GM18499 (cell line): ENCODE measurements around the gene SORCS2.

Experiments used
- ATAC-seq: cut with Tn5 transposase; IDR thresholded peaks from one replicate; pipeline ENCODE4 v1.9.1; 2021; ENCODE audit warnings: moderate number of reproducible peaks; ENCODE audit not compliant: insufficient read depth, unreplicated experiment

The SORCS2 gene

DNA sequence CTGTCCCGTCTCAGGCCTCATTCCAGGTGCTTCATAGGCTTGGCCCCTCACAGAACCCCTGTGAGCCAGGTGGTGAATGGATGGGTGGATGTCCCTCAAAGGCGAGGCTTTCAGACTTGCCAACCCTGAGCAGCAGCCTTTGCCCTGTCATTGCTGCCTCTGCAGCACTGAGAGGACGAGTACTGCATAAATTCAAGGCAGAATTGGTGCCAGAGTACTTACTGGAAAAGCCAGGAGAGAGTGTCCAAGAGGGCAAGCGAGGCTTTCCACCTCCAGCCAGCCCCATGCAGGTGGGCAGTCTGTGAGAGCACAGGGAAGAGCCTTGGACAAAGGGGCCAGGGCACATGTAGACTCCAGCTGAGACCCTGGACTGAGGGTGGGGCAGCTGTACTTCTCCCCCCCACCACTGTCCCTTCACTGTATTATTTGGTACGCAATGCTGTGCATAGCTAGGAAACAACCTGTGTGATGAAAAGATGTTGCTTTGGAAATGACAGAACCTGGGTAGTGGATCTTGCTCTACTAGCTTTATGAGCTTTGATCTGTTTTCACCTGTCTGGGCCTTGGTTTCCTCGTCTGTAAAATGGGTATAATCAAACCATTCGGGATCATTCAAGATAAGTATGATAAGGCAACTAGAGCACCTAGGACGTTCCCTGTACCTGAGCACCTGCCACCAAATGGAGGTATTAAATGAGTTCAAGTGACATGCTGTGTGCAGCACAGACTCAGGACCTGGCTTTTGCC, 467.3 kb downstream of the SORCS2 start:
- ATAC-seq = no peak

DNA sequence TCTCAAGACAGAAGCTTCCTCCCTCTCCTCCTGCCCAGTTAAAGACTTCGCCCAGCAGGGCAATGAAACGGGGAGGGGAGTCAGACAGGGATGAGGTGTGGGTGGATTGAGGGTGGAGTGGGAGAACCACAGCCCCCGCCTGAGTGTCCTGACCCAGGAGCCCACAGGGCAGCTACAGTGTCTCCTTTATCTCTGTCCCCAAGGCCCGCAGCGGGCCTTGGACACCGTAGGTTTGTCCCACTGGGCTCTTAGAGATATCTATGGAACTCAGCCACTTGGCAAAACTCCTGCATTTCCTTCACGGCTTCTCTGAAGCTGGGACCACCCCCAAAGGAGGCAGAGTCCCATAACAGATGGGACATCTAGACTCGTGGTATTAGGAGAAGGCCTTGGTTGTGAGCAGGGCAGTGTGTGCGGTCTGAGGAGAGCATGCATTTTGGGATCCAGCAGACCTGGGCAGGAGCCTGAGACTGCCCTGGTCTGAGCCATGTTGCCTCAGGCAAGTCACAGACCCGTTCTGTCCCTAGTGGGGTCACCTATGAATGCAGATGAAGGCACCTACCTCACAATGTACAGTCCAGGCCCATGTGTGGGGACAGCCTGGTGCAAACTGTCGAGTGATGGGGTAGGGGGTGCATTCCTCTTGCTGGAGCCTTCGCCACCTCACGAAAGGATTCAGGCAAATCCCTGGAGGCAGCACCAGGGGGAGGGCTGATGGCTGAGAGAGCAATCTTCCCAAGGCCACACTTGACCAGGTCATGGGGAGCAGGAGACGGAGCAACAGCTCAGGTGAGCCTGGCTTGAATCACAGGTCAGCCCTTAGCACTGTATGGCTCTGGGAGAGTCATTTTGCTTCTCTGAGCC, 468.1 kb downstream of the SORCS2 start:
- no peak for ATAC-seq

DNA sequence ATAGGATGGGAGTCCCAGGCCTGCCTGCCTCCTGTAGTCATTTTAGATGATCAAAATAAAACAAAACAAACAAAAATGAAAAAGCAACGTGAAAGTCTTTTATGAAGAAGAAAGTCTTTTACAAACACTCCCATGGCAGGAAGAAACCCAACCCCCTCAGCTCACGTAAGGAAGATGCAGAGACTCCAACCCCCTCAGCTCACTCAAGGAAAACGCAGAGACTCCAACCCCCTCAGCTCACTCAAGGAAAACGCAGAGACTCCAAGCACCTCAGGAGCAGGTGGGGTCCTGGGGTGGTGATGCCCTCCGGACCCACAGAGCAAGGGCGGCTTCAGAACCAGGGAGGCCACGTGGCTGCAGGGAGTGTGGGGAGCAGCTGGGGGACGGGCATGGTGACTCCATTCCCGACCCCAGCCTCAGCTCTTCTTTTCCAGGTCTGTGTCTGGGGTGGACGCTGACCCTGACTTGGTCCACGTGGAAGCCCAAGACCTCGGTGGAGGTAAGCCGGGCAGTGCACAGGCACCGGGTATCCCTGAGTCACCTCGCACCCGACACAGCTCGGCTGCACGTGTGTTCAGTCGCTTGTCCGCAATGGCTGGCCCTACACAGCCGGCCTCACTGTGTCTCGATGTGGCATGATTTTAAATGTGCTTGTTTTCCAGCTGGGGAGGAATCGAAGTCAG, 468.9 kb downstream of the SORCS2 start:
- no peak for ATAC-seq

DNA sequence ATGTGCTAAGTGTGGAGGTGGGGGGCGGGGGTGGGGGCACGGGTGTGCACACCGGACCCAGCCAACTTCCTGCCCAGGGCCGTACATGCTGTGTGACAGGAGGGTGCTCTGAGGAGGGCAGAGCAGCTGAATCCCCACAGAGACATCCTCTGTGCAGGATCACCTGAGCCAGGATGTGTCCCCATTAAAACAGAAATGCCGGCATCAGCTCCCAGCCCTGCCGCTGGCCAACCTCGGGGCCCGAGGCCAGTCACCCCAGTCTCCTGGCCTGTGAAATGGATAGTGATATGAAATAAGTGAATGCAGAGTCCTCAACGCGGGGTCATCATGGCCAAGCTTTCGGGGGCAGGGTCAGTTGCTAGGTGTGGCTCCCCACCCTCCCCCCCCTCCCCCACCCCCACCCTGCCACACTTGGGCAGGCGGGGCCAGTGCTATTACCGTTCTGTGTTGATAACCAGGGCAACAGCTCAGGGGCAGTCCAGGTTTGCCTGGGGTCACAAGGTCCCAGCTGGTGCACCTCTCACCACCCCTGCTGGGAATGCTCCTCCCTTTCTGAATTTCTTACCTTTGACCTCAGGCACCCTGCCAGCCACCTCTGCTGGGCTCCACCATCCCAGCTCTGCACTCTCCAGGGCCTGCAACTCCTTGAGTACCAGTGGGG, 469.6 kb downstream of the SORCS2 start:
- ATAC-seq = no peak

DNA sequence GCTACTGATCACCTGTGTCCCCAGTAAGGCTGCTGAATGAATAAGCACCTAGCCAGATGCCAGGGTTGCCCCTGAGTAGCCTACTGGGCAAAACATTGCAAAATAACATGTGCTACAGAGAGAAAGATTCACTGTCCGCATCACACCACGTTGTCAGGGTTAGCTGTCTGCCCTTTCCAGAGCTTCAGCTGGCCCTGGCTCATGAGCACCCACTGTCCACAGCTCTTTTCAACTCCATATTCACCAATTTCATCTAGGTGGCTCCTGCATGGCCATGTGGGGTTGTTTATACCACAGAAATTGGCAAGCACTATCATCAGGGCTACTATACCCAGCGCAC, 470.1 kb downstream of the SORCS2 start:
- ATAC-seq = no peak

DNA sequence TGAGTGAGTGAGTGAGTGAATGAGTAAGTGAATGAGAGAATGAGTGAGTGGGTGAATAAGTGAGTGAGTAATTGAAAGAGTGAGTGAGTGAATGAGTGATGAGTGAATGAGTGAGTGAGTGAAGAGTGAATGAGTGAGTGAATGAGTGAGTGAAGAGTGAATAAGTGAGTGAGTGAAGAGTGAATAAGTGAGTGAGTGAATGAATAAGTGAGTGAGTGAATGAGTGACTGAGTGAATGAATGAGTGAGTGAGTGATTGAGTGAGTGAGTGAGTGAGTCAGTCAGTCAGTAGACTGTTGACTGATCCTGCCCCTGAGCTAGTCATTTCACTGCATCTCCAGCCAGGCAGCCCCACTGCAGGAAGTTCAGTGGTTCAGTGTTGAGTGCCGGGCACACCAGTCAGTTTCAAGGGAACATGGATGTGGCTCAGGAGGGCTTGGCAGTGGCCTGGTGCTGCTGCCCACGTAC, 470.8 kb downstream of the SORCS2 start:
- ATAC-seq = no peak

DNA sequence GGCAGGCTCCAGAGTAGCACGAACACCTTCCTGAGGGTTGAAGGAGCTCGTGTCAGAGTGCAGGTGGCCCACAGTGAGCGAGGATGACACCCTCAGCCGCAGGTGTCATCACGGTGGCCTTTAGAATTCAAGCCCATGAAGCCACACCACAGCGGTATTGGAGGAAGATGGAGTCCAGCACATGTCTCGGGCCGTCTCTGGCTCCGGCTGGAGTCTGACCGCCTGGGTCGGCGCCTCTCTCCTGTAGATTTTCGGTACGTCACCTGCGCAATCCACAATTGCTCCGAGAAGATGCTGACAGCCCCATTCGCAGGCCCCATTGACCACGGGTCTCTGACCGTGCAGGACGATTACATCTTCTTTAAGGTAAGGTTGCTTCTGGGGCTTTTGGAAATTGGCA, 471.8 kb downstream of the SORCS2 start:
- ATAC-seq = no peak

DNA sequence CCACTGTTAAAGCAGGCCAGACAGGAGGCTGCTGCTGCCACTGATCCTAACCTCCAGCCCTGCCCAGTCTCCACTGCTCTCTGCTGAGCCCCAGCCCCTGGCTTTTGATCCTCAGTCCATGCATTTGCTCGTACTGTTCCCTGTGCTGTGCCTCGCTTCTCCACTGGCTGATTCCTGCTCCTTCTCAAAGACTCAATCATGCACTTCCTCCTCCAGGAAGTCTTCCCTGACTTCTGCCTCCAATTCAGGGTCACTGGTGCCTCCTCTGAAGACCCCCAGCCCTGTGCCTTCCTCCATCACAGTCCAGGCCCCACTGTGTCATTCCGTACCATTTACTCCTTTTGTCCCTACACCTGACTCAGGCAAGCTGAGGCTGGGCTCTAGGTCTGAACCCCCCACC, 473.0 kb downstream of the SORCS2 start:
- no peak for ATAC-seq

DNA sequence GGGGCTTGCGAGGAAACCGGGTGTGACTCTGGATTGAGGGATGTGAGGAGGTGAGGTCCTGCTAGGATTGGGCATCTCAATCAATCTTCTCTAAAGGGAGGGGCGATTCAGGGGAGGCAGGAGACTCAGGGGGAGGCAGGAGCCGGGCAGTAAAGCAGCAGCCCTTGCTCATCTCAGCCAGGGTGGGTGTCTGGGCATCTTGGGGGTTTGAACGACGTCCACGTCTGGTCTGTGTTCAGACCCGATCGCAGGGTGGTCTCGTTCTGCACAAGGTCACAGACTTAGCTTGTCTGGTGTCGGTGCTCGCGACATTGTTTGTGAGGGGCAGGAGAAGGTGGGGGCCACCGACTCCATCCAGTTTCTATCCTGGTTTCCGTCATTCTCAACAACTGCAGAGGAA, 473.7 kb downstream of the SORCS2 start:
- ATAC-seq = no peak

DNA sequence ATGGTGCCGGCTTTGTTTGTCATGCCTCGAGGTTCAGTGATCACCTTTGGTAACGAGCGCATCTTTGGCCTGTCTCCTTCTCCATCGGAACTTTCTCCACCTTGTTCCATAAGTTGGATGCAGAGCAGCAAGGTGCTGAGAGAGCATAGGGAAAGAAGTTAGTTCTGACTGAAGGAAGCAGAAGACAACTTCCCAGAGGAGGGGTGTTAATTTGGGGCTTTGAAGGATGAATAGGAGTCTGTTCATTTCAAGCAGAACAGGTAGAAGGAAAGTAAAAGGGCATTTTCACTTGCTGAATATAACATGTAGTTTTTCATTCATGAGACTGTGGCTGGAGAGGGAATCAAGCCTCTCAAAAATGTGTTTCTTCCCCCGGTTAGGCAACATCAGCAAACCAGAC, 474.4 kb downstream of the SORCS2 start:
- ATAC-seq = no peak

DNA sequence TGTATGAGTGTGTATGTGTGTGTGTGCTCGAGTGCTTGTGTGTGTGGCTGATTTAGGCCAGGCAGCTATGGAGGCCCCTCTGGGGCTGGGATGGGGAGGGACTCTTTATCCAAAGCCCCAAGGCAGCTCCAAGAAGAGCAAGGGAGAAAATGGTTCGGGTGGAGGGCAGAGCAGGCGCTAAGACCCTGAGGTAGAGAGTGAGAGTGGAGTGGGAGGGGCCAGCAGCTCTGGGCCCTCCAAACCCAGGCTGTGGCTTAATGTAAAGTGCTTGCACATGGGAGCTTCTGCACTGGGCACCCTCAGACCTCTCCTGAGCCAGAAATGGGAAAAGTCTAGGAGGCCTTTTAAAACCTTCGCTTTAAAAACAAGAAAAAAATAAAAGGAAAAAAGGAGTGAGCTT, 475.9 kb downstream of the SORCS2 start:
- ATAC-seq = no peak

DNA sequence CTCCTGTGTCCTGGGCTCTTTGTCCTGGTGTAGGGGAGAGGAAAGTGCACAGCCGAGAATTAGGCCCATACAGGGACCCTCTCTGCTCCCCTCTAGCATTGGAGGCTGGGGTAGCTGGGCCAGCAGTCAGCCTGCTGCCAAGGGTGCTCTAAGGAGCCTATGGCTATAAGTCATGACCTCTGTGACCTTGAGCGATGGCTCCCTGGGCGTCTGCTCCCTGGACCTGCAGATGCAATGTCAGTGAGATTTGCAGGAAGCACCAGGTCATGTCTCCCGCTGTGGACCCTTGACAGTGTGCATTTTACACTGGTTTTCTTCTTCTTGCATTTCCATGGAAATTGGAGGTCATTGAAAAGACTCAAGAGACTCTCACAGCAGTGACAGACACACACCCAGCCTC, 476.5 kb downstream of the SORCS2 start:
- no peak for ATAC-seq

DNA sequence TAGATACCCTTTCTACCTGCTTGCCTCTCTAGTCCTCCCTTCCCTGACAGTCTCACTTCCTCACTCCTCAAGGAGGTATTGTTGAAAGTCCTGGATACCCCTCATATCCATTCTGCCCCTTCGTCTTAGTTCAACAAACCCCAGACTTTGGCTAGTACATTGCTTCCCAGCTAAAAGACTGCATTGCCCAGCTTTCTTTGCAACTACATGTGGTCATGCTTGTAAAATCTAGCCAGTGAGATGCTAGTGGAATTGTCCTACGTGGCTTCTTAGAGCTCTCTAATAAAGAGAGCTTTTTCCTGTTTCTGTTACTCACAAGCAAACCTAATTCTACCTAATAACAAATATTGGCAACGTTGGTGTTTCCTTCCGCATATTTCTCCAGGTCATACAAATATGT, 480.3 kb downstream of the SORCS2 start:
- ATAC-seq = no peak

DNA sequence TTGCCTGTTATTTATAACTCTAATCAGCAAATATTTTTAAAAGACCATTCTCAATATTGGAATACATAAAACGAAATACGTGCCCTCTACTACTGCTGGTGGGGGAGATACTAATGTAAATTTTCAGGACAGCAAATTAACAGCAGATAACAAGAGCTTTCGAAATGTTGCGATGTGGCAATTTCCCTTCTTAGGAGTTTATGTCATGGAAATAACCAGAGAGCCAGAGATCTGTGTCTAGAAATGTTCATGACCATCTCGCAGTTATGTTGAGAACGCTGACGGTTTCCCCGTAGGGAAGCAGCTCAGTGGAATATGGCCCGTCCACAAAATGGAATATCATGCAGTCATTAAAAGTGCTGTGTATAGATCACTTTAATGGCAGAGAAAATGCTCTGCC, 480.8 kb downstream of the SORCS2 start:
- ATAC-seq = no peak

DNA sequence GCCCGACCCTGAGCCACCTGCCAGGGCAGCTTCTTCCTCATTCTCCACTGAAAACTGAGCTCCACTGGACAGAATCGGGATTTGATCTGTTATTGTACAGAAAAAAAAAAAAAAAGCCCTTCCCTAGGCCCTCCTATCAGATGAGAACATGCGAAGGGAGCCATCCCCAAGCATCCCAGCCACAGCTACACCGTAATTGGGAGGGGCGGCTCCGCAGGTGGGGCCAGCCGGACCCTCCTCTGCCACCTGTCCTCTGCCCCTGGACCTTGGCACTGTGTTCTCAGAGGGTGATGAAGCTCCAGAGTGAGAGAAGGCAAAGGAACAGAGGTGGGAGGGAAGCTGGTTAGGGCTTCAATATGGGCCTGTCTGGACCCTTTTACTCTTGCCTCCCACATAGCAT, 482.4 kb downstream of the SORCS2 start:
- no peak for ATAC-seq

DNA sequence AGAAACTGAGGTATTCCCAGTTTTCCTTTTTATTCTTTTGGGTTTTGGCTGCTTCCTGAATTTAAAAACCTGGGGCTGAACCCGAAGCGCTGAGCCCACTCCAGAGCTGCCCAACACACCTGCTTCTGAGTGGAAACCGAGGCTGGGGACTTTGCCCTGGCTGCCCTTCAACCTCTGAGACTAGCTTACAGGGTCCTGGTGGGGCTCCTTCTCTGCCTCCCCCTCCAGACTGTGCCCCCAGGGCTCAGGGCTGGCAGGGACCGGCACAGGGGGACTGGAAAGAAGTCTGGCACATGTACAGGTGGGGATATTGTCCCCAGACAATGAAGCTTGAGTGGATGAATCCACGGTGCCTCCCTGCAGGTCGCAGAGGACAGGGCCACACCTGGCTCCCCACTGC, 482.8 kb downstream of the SORCS2 start:
- ATAC-seq = no peak

DNA sequence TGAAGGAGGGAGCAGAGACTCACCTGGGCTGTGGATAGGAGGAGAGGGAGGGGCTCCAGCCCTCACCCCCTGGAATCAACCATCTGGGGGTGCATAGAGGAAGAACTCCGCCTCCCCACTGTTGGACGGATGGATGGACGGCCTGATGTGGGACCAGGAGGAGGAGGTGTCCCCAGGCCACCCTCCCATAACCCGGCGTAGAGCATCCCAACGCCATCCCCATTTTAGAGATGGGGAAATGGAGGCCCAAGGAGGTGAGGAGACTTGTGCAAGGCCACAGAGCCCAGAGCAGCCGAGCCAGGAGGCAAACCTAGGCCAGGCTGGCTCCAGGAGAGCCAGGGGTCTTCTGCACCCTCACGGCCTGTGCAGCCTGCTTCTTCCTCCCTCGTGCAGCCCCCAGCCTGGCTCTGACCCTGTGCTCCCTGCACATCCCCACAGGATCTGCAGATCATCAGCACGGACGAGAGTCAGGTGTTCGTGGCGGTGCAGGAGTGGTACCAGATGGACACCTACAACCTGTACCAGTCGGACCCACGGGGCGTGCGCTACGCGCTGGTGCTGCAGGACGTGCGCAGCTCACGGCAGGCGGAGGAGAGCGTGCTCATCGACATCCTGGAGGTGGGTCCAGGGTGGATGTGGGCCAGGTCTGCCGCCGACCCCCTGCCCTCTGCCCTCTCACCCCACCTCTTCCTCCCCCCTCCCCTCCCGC, 483.4 kb downstream of the SORCS2 start:
- ATAC-seq = no peak

DNA sequence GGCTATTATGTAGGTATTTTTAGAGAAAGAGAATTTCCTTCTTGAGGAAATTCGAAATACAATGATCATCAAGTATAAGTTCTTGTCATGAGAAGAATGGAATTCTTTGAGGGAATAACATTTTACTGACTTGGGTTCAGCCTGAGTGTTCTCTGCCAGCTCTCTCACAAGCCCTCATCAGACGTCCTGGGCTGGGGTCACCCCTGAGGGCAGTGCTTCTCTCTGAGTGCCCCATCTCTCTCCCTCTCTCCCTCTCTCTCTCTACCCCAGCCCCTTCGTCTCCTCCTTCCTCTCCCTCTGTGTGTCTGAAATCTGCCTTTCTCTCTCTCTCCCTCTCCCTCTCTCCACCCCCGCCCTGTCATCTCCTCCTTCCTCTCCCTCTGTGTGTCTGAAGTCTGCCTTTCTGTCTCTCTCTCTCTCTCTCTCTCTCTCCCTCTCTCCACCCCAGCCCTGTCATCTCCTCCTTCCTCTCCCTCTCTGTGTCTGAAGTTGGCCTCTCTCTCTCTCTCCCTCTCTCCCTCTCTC, 484.1 kb downstream of the SORCS2 start:
- ATAC-seq = no peak

DNA sequence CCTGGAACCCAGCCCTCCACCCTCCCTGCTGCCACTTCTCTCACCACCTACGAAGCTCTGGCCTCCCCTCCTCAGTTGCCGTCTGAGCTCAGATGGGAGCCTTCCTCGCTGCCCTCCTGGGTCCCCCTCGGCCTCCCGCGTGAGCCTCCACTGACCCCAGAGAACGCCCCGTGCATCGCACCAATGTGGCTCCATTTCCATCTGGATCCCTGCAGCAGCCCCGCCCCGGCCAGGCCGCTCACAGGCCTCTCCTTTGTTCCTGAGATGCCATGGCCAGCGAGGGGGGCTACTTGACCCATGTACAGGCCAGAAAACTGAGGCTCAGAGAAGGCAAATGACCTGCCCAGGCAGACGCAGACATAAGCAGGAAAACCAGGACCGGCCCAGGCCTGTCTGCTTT, 484.7 kb downstream of the SORCS2 start:
- ATAC-seq = no peak

DNA sequence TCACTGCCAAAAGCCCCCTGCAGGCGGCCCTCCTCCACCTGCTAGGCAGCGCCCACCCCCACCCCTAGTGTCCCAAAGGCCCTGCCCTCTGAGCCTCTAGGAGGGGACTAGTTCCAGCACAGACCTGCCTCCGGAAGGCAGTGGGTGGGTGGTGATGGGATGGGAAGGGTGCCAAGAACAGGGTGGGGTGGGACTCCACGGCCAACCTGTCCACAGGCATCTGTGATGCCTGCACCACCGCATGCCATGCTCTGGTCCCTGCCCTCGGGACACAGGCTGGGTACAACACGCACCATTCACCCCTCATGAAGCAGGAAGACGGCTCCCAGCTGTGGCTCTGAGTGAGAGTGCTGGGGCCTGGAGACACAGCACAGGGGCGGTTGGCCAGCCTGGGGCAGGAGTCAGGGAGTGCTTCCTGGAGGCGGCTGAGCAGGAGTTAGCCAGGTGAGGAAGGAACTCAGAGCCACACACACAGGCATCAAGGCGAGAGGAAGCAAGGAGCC, 485.5 kb downstream of the SORCS2 start:
- no peak for ATAC-seq
